H9 (cell line): ENCODE results near the gene NDOR1. TPM values are rescaled to one million over a fixed set of nuclear protein-coding genes. Genes with fewer than 3 reads are reported as not detected.

Experiments
- DNase-seq: peaks from one replicate; pipeline ENCODE4 v3.0.0-alpha.2; 2017
- H2AFZ ChIP-seq: one replicate; pipeline ENCODE4 v1.6.1; 2013; ENCODE audit warnings: mild to moderate bottlenecking, low read length, control low read depth, moderate library complexity
- H2AK5ac ChIP-seq: 2 replicates; pipeline ENCODE4 v1.6.1; 2013; ENCODE audit warnings: low read length, control low read depth, mixed read lengths; ENCODE audit not compliant: insufficient read length
- H2BK120ac ChIP-seq: one replicate; pipeline ENCODE4 v1.6.1; 2013; ENCODE audit warnings: low read depth, mild to moderate bottlenecking, low read length, control low read depth, inconsistent platforms; ENCODE audit not compliant: poor library complexity, severe bottlenecking
- H2BK12ac ChIP-seq: 2 replicates; pipeline ENCODE4 v1.6.1; 2013; ENCODE audit warnings: low read length, control low read depth, mixed read lengths, low read depth; ENCODE audit not compliant: insufficient read length
- H2BK15ac ChIP-seq: 2 replicates; pipeline ENCODE4 v1.6.1; 2013; ENCODE audit warnings: low read depth, low read length, control low read depth
- H2BK20ac ChIP-seq: one replicate; pipeline ENCODE4 v1.6.1; 2013; ENCODE audit warnings: low read depth, mild to moderate bottlenecking, low read length, control low read depth, inconsistent platforms; ENCODE audit not compliant: poor library complexity, severe bottlenecking
- H2BK5ac ChIP-seq: 2 replicates; pipeline ENCODE4 v1.6.1; 2013; ENCODE audit warnings: low read length, control low read depth, mixed read lengths; ENCODE audit not compliant: insufficient read length
- H3K14ac ChIP-seq: 2 replicates; pipeline ENCODE4 v1.6.1; 2013; ENCODE audit warnings: low read length, control low read depth; ENCODE audit not compliant: insufficient read depth
- H3K18ac ChIP-seq: 2 replicates; pipeline ENCODE4 v1.6.1; 2013; ENCODE audit warnings: low read depth, mild to moderate bottlenecking, mixed read lengths, low read length, control low read depth; ENCODE audit not compliant: insufficient read length
- H3K23ac ChIP-seq: 2 replicates; pipeline ENCODE4 v1.6.1; 2013; ENCODE audit warnings: low read length, control low read depth, mixed read lengths, low read depth; ENCODE audit not compliant: insufficient read length
- H3K23me2 ChIP-seq: 2 replicates; pipeline ENCODE4 v1.6.1; 2013; ENCODE audit warnings: low read depth, mild to moderate bottlenecking, mixed read lengths, low read length, control low read depth; ENCODE audit not compliant: insufficient read length, poor library complexity, severe bottlenecking
- H3K27ac ChIP-seq: 2 replicates; pipeline ENCODE4 v1.5.1; 2013; ENCODE audit warnings: low read length, control low read depth, mixed read lengths, low read depth; ENCODE audit not compliant: insufficient read length
- H3K27me3 ChIP-seq: 2 replicates; pipeline ENCODE4 v1.6.1; 2013; ENCODE audit warnings: low read length, control low read depth, inconsistent platforms; ENCODE audit not compliant: insufficient read depth
- H3K4ac ChIP-seq: 2 replicates; pipeline ENCODE4 v1.6.1; 2013; ENCODE audit warnings: low read depth, mild to moderate bottlenecking, control low read depth, inconsistent platforms, low read length, moderate library complexity
- H3K4me1 ChIP-seq: 2 replicates; pipeline ENCODE4 v1.6.1; 2013; ENCODE audit warnings: low read length, control low read depth, inconsistent platforms; ENCODE audit not compliant: insufficient read depth
- H3K4me2 ChIP-seq: 2 replicates; pipeline ENCODE4 v1.6.1; 2013; ENCODE audit warnings: low read length, control low read depth, mixed read lengths; ENCODE audit not compliant: insufficient read length, insufficient read depth
- H3K56ac ChIP-seq: 2 replicates; pipeline ENCODE4 v1.6.1; 2013; ENCODE audit warnings: low read depth, mild to moderate bottlenecking, mixed read lengths, low read length, control low read depth; ENCODE audit not compliant: insufficient read length
- H3K79me1 ChIP-seq: 2 replicates; pipeline ENCODE4 v1.6.1; 2013; ENCODE audit warnings: low read depth, mild to moderate bottlenecking, moderate library complexity, low read length, control low read depth, inconsistent platforms; ENCODE audit not compliant: insufficient read depth, poor library complexity, severe bottlenecking
- H3K79me2 ChIP-seq: 2 replicates; pipeline ENCODE4 v1.6.1; 2013; ENCODE audit warnings: low read length, control low read depth, inconsistent platforms; ENCODE audit not compliant: insufficient read depth
- H3K9ac ChIP-seq: 2 replicates; pipeline ENCODE4 v1.6.1; 2013; ENCODE audit warnings: low read length, control low read depth, mixed read lengths; ENCODE audit not compliant: insufficient read length; ENCODE audit errors: extremely low read depth
- H3K9me3 ChIP-seq: one replicate; pipeline ENCODE4 v1.6.1; 2013; ENCODE audit warnings: low read depth, low read length, inconsistent platforms; ENCODE audit not compliant: control insufficient read depth
- H3T11ph ChIP-seq: one replicate; pipeline ENCODE4 v1.6.1; 2013; ENCODE audit warnings: mild to moderate bottlenecking, low read length, control low read depth, inconsistent platforms
- H4K20me1 ChIP-seq: one replicate; pipeline ENCODE4 v1.6.1; 2013; ENCODE audit not compliant: control insufficient read depth, insufficient read length, insufficient read depth
- H4K5ac ChIP-seq: 2 replicates; pipeline ENCODE4 v1.6.1; 2013; ENCODE audit warnings: low read depth, mild to moderate bottlenecking, mixed read lengths, low read length, control low read depth; ENCODE audit not compliant: insufficient read length
- H4K8ac ChIP-seq: replicated peaks from 2 replicates; pipeline ENCODE4 v1.6.1; 2013; ENCODE audit warnings: low read length, control low read depth, mixed read lengths, low read depth; ENCODE audit not compliant: insufficient read length
- H4K91ac ChIP-seq: 2 replicates; pipeline ENCODE4 v1.6.1; 2013; ENCODE audit warnings: low read depth, mild to moderate bottlenecking, moderate library complexity, mixed read lengths, low read length, control low read depth; ENCODE audit not compliant: insufficient read length
- H3K27ac Mint-ChIP-seq, 3 experiments: 2 replicates in 2 of 3; 3 replicates in 1 of 3; pipeline ENCODE4 v1.8.0; 2020 to 2021; ENCODE audit warnings: mixed read lengths in 3 of 3, mild to moderate bottlenecking in 1 of 3, moderate library complexity in 1 of 3
- H3K27me3 Mint-ChIP-seq: 2 replicates; pipeline ENCODE4 v1.8.0; 2021; ENCODE audit warnings: low read depth, mild to moderate bottlenecking, moderate library complexity, mixed read lengths
- H3K36me3 Mint-ChIP-seq, 3 experiments: 2 replicates in 2 of 3; 3 replicates in 1 of 3; pipeline ENCODE4 v1.8.0; 2020 to 2021; ENCODE audit warnings: low read depth in 3 of 3, mixed read lengths in 3 of 3; ENCODE audit not compliant: insufficient read depth in 1 of 3
- H3K4me1 Mint-ChIP-seq, 2 experiments: 2 replicates each; pipeline ENCODE4 v1.8.0; 2020; ENCODE audit warnings: mixed read lengths in 2 of 2
- H3K4me3 Mint-ChIP-seq, 2 experiments: 2 replicates in 1 of 2; 3 replicates in 1 of 2; pipeline ENCODE4 v1.8.0; 2020 to 2021; ENCODE audit warnings: mild to moderate bottlenecking in 2 of 2, mixed read lengths in 2 of 2, moderate library complexity in 1 of 2
- H3K9me3 Mint-ChIP-seq, 2 experiments: 2 replicates in 1 of 2; 3 replicates in 1 of 2; pipeline ENCODE4 v1.8.0; 2020; ENCODE audit warnings: mild to moderate bottlenecking in 2 of 2, mixed read lengths in 2 of 2, moderate library complexity in 1 of 2
- WGBS: extraction: QIAGEN DNeasy Blood & Tissue Kit; methylation state at CpG from one replicate; pipeline ENCODE4 v1.1.7; 2013; ENCODE audit warnings: missing lambda C conversion rate, low lambda C conversion rate, mixed read lengths; ENCODE audit not compliant: insufficient read length; ENCODE audit errors: extremely low coverage; 5-methylcytosine and 5-hydroxymethylcytosine counted together
- total RNA-seq: library from RNA; stranded (reverse); gene quantifications from 2 replicates; pipeline ENCODE4 v1.2.1, GENCODE V29; 2021
- TF ChIP-seq, protein P1 (sequence below): fragments of 200-600 bp; sonication (generic); conservative IDR thresholded peaks from 3 replicates; pipeline ENCODE4 v1.8.0; 2021; ENCODE audit warnings: antibody characterized with exemption, mild to moderate bottlenecking

Gene NDOR1
- total RNA-seq, 1 experiment from 2014 or later: 44.1 TPM

DNA sequence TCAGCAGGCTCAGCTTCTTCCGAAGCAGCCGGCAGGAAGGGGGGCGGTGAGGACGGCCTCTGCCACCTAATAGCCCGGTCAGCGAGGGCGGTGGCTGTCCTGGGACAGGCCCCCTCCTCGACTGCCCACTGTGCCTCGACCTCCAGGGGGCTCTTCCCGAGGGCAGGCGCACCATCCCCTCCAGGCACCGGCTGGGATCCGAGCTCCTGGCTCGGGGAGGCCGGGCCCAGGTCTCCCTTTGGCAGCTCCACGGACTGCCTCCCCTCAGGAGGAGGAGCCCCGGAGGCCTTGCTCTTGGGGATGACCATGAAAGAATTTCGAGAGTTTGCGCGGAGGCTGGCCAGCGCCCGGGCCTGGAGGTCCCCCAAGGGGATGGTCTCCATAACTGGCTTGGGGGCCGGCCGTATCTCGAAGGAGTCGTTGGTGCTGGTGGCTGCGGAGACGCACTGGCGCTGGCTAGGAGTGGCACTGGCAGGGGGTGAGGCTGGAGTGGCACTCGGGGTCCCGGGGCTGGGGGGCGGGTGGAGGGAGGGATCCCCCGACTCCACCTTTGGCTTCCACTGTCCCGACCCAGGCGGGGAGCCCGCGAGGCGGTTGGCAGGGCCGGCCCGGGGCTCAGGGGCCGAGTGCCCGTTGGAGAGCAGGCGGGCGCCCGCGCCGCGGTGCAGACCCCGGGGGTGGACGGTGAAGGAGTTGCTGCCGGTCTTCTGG lies 5.9 kb upstream of the NDOR1 start:
- TF ChIP-seq, protein P1, sequence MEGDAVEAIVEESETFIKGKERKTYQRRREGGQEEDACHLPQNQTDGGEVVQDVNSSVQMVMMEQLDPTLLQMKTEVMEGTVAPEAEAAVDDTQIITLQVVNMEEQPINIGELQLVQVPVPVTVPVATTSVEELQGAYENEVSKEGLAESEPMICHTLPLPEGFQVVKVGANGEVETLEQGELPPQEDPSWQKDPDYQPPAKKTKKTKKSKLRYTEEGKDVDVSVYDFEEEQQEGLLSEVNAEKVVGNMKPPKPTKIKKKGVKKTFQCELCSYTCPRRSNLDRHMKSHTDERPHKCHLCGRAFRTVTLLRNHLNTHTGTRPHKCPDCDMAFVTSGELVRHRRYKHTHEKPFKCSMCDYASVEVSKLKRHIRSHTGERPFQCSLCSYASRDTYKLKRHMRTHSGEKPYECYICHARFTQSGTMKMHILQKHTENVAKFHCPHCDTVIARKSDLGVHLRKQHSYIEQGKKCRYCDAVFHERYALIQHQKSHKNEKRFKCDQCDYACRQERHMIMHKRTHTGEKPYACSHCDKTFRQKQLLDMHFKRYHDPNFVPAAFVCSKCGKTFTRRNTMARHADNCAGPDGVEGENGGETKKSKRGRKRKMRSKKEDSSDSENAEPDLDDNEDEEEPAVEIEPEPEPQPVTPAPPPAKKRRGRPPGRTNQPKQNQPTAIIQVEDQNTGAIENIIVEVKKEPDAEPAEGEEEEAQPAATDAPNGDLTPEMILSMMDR: no peak
- Histone ChIP-seq H3K79me2 (peaks cover 6% of the 10 kb centered on the region; the same call in 1 of the 2 replicates), H3K4me2 (peak overlapping the region; percentile 24), H3K14ac (no peak overlapping the region), H4K8ac (no peak overlapping the region), H3K27me3 (no peaks in the 10 kb centered on the region), H2BK20ac (no peak overlapping the region), H2BK12ac (no peak overlapping the region), H2AK5ac (no peak overlapping the region), H3K23ac (no peak overlapping the region), H3K4ac (no peak overlapping the region), H2BK120ac (no peak overlapping the region), H3K9ac (no peak overlapping the region), H3K79me1 (peaks cover 11% of the 10 kb centered on the region), H3K27ac (no peak overlapping the region), H3K23me2 (peaks cover 2% of the 10 kb centered on the region), H4K20me1 (no peaks in the 10 kb centered on the region), H2AFZ (no peak overlapping the region), H3K9me3 (no peaks in the 10 kb centered on the region), H3K4me1 (no peaks in the 10 kb centered on the region; the same call in 1 of the 2 replicates), H3K56ac (no peak overlapping the region), H3K18ac (no peak overlapping the region), H4K91ac (no peak overlapping the region), H4K5ac (no peak overlapping the region), H3T11ph (no peak overlapping the region), H2BK5ac (no peak overlapping the region), H2BK15ac (no peak overlapping the region)
- Mint-ChIP-seq H3K27me3 (peaks cover 2% of the 10 kb centered on the region; the same call in 1 of the 2 replicates), H3K27ac (no peak overlapping the region), H3K4me1 (peaks cover 18 to 35% of the 10 kb centered on the region in 2 experiments), H3K4me3 (peak overlapping the region; percentile 78 to 88), H3K9me3 (no peaks in the 10 kb centered on the region), H3K36me3 (peaks cover 0 to 6% (median 0%) of the 10 kb centered on the region in 3 experiments; a peak in 3 of 7 replicates)
- WGBS: no CpG with 5 or more reads among the region's 51 CpGs
- no peak for DNase-seq
